Effector memory CD4-positive, alpha-beta T cell (primary cell): ENCODE data around the gene ATP6V1B1.

ENCODE experiments used
- DNase-seq, 3 donors: peaks; one replicate each; pipeline ENCODE4 v3.0.0-alpha.2; 2020
- H3K27ac ChIP-seq: 2 replicates; pipeline ENCODE4 v1.7.0; 2013; ENCODE audit warnings: mild to moderate bottlenecking, low read length, moderate library complexity; ENCODE audit not compliant: insufficient read depth, poor library complexity, severe bottlenecking
- H3K27me3 ChIP-seq: replicated peaks from 2 replicates; pipeline ENCODE4 v1.7.0; 2013; ENCODE audit warnings: mild to moderate bottlenecking, low read length; ENCODE audit not compliant: insufficient read depth, control insufficient read depth, poor library complexity, severe bottlenecking
- H3K36me3 ChIP-seq: 2 replicates; pipeline ENCODE4 v1.7.0; 2013; ENCODE audit warnings: mild to moderate bottlenecking, low read length, moderate library complexity; ENCODE audit not compliant: control insufficient read depth, insufficient read depth
- H3K4me1 ChIP-seq: 2 replicates; pipeline ENCODE4 v1.7.0; 2013; ENCODE audit warnings: low read length, mild to moderate bottlenecking; ENCODE audit not compliant: control insufficient read depth, insufficient read depth, poor library complexity, severe bottlenecking
- H3K4me3 ChIP-seq: 2 replicates; pipeline ENCODE4 v1.7.0; 2013; ENCODE audit warnings: low read length, low read depth, mild to moderate bottlenecking; ENCODE audit not compliant: insufficient read depth, poor library complexity, severe bottlenecking
- H3K9me3 ChIP-seq: 2 replicates; pipeline ENCODE4 v1.7.0; 2013; ENCODE audit warnings: mild to moderate bottlenecking, low read length, moderate library complexity; ENCODE audit not compliant: control insufficient read depth

Gene ATP6V1B1

DNA sequence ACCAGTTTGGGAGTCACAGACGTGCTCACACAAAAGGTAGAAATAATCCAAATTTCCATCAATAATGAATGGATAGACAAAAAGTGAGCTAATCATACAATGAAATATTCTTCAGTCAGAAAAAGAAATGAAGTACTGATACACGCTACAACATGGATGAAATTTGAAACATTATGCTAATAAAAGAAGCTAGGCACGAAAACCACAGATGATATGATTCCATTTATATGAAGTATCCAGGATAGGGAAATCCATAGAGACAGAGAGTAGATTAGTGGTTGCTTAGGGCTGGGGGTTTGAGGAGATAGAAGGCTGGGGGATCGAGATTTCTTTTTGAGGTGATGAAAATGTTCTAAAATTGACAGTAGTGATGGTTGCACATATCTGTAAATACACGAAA is 43.0 kb upstream of the ATP6V1B1 start:
- Histone ChIP-seq H3K36me3 (no peaks in the 10 kb centered on the region), H3K4me1 (peaks cover 12% of the 10 kb centered on the region), H3K9me3 (no peaks in the 10 kb centered on the region), H3K27ac (no peak overlapping the region), H3K27me3 (peaks cover 47% of the 10 kb centered on the region), H3K4me3 (no peak overlapping the region)
- DNase-seq = no peak

DNA sequence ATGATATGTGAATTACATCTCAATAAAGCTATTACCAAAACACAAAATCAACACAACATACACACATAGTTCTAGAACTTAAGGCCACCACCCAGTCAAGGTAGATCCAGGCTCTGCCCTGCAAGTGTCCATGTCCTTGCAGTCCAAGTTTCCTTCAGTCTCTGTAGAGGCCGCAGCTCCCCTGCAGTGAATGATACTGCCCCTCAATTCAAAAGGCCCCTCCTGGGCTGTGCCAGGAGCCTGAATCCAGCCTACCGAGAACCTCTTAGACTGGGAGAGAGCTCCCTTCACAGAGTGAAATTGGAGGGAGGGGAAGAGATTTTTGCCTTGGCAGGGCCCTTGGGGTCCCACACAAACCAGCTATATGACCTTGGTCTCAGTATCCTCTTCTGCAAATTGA is 42.5 kb upstream of the ATP6V1B1 start:
- DNase-seq = no peak
- Histone ChIP-seq H3K36me3 (no peaks in the 10 kb centered on the region), H3K27me3 (peaks cover 48% of the 10 kb centered on the region), H3K27ac (no peak overlapping the region), H3K9me3 (no peaks in the 10 kb centered on the region), H3K4me1 (peaks cover 9% of the 10 kb centered on the region), H3K4me3 (no peak overlapping the region)

GRCh38 chr2:70894765-70895164 is 40.9 kb upstream of the ATP6V1B1 start:
- Histone ChIP-seq H3K27me3 (peaks cover 48% of the 10 kb centered on the region), H3K4me3 (no peak overlapping the region), H3K9me3 (no peaks in the 10 kb centered on the region), H3K4me1 (peaks cover 5% of the 10 kb centered on the region), H3K36me3 (no peaks in the 10 kb centered on the region), H3K27ac (no peak overlapping the region)
- DNase-seq = no peak

GRCh38 chr2:70895249-70895648 is 40.5 kb upstream of the ATP6V1B1 start:
- Histone ChIP-seq H3K4me3 (no peak overlapping the region), H3K4me1 (peaks cover 9% of the 10 kb centered on the region), H3K36me3 (no peaks in the 10 kb centered on the region), H3K27me3 (peaks cover 53% of the 10 kb centered on the region), H3K27ac (no peak overlapping the region), H3K9me3 (no peaks in the 10 kb centered on the region)
- DNase-seq = no peak

DNA sequence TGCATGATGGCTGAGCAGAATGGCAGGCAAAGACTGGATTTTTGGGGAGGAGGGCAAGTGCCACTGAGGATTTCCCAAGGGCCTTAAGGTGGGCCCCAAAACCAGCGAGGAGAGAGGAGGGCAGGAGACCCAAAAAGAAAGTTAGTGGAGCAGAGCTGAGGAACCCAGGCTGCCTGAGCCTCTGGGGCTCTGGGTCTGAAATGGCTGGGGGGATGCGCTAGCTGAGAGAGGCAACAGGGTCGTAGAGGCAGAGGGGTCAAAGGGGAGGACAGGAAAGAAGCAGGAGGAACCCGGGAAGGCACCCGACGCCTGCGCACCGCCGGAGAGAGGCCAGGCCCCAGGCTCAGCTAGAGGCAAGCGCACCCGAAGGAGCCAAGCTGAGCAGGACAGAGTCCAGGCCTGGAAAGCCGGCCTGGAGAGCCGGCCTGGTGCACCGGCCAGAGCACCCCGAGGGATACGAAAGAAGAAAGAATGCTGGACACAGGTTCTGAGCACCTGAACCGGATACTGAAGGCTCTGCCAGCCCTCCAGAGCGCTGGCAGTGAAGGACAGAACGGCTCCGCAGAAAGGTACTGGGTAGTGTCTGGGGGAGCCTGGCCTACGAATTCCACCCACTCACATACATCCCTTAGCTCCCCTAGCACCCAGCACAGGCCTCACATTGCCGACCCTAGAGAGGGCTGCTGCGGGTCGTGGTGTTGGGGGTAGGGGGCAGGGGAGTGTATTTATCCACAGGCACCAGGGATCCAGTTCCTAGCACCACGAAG is 39.5 kb upstream of the ATP6V1B1 start:
- Histone ChIP-seq H3K9me3 (no peaks in the 10 kb centered on the region), H3K4me1 (peaks cover 17% of the 10 kb centered on the region), H3K27me3 (peaks cover 62% of the 10 kb centered on the region), H3K27ac (no peak overlapping the region), H3K36me3 (no peaks in the 10 kb centered on the region), H3K4me3 (no peak overlapping the region)
- DNase-seq = no peak

- no peaks in the 10 kb centered on the region for H3K36me3 ChIP-seq
- peaks cover 68% of the 10 kb centered on the region for H3K27me3 ChIP-seq
- H3K4me3 ChIP-seq = no peak overlapping the region
- peaks cover 17% of the 10 kb centered on the region for H3K4me1 ChIP-seq
- DNase-seq = no peak
- H3K9me3 ChIP-seq = no peaks in the 10 kb centered on the region
- no peak overlapping the region for H3K27ac ChIP-seq
Measured at GRCh38 chr2:70896765-70897202, 38.9 kb upstream of the ATP6V1B1 start.

DNA sequence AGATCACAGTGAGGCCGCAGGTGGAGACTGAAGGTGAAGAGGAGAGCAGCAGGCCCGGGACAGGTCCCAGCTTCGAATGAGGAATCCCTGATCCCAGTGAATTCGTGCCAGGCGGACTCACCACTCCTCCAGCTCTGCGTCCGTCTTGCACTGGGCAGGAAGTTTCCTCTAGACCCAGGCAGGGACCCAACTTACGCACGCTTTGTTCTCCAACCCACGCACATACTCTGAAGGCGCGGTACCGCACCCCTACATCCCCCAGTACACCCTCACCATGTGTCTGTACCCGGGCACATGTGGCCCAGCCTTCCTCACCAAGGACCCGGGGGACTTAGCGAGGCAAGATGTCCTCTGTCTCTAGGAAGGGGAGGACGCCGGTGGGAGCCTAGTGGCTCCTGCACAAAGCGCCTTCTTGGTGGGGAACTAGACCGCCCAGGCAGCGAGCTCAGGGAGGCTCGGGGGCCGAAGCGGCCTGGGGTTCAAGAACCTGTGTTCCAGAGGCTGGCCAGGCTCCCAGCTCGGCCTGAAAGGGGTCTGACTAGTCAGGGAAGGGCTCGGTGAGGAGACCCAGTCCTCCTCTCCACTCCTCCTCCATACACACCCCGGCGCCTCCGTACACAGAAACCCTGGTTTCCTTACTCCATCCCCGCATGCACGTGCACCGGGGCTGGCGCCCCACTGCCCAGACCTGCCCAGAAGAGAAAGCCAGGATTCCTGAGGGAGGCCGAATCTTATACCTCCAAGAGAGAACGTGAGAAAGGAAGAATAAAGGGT is 38.3 kb upstream of the ATP6V1B1 start:
- no peaks in the 10 kb centered on the region for H3K36me3 ChIP-seq
- no peak overlapping the region for H3K4me3 ChIP-seq
- no peaks in the 10 kb centered on the region for H3K9me3 ChIP-seq
- H3K27me3 ChIP-seq = peaks cover 68% of the 10 kb centered on the region
- DNase-seq = no peak
- no peak overlapping the region for H3K27ac ChIP-seq
- peaks cover 17% of the 10 kb centered on the region for H3K4me1 ChIP-seq

- Histone ChIP-seq H3K4me3 (no peak overlapping the region), H3K9me3 (no peaks in the 10 kb centered on the region), H3K27me3 (peaks cover 71% of the 10 kb centered on the region), H3K36me3 (no peaks in the 10 kb centered on the region), H3K27ac (no peak overlapping the region), H3K4me1 (peaks cover 17% of the 10 kb centered on the region)
- no peak for DNase-seq
Measured at GRCh38 chr2:70897977-70898226, 37.8 kb upstream of the ATP6V1B1 start.

DNA sequence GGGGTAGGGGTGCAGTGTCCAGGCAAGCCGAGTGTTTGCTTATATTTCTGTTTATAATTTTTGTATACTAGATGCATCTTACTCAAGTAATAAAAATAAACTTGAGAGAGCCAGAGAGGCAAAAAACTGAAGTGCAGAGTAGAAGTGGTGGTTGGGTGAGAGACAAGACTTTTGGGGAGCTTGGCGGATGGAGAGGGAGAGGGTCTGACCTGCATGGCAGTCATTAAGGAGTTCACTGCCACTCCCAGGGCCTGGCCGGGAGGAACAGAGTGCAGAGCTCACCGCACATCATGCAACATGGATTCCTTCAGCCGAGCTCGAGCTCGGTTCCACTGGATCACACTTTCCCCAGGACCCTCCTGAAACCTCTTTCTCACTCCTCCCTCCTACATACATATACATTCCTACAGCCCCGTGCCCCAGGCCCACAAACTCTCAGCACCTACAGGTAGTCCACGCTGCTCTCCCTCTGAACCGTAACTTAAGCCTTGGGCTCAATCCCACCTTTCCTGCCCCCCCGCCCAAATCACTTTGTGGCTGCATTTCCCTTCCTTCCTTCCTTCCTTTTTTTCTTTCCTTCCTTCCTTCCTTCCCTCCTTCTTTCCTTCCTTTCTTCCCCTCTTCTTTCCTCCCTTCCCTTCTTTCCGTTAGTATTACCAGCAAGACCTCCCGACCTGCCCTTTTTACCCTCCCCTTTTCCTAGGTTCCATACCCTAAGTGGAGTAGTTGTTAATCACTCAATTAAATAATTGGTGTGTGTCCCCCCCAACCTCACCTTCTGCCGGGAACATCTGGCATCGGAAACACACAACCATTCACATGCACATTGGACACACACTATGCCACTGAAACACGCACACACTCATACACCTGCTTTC is 37.1 kb upstream of the ATP6V1B1 start:
- Histone ChIP-seq H3K36me3 (no peaks in the 10 kb centered on the region), H3K27ac (no peak overlapping the region), H3K9me3 (no peaks in the 10 kb centered on the region), H3K4me1 (peaks cover 17% of the 10 kb centered on the region), H3K4me3 (no peak overlapping the region), H3K27me3 (peaks cover 77% of the 10 kb centered on the region)
- no peak for DNase-seq
